COLO829 (cell line): Measurements from ENCODE around the gene POLR1H.

Experiments used
- DNase-seq: peaks from one replicate; pipeline ENCODE4 v3.0.0; 2012; ENCODE audit warnings: low spot score

The POLR1H gene

DNA sequence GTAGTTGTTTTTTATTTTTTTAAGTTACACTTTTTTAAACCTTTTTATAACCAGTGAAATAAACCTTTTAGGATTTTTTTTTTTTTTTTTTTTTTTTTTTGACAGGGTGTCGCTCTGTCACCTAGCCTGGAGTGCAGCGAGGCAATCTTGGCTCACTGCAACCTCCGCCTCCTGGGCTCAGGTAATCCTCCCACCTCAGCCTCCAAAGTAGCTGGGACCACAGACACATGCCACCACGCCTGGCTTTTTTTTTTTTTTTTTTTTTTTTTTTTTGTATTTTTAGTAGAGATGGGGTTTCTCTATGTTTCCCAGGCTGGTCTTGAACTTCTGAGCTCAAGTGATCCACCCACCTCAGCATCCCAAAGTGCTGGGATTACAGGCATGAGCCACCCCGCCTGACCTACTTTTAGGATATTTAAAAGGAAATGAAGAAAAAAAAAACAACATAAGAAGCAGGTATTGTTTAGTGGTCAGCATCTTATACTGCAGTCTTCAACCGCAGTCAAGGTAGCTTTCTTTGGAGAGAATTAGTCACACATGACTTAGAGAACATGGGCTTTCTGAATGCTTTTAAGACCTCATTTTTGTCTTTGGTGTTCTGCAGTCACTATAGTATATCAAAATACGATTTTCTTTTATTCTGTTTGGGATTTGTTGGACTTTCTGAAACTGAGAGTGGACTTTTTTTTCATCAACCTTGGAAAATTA lies 1.6 kb downstream of the POLR1H start:
- no peak for DNase-seq

DNA sequence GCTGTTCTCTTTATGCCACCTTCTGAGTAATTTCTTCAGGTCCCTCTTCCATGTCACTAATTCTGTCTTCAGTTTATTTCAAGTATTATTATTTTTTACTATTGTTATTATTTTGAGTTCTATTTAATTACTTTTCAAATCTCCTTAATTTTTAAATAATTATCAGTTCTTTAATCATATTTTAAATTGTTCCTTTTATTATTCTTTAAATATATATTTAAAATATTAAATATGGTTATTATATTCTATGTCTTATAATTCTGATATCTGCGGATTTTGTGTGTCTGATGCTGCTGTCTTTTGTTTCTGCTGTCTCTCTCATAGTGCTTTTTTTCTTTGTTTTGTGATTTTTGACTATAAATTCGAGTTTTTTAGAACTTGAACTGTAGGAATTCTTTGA lies 2.2 kb downstream of the POLR1H start:
- DNase-seq = no peak

DNA sequence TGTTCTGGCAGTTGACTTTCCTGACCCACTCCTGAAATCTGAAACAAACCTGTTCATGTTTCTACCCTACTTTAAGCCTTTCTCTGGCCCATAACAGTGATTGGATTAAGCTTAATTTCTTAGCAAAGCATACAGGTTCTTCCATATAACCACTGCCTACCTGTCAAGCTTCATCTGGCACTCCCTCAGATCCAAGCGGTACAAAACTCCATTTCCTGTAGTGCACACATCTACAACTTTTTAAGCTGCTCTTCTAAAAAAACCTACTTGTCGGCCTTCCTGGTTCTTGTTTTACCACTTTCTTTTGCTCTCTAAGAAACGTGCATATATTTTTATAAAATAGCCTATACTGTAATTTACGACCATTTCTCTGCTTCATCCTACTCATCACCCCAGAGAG lies 5.0 kb downstream of the POLR1H start:
- no peak for DNase-seq

DNA sequence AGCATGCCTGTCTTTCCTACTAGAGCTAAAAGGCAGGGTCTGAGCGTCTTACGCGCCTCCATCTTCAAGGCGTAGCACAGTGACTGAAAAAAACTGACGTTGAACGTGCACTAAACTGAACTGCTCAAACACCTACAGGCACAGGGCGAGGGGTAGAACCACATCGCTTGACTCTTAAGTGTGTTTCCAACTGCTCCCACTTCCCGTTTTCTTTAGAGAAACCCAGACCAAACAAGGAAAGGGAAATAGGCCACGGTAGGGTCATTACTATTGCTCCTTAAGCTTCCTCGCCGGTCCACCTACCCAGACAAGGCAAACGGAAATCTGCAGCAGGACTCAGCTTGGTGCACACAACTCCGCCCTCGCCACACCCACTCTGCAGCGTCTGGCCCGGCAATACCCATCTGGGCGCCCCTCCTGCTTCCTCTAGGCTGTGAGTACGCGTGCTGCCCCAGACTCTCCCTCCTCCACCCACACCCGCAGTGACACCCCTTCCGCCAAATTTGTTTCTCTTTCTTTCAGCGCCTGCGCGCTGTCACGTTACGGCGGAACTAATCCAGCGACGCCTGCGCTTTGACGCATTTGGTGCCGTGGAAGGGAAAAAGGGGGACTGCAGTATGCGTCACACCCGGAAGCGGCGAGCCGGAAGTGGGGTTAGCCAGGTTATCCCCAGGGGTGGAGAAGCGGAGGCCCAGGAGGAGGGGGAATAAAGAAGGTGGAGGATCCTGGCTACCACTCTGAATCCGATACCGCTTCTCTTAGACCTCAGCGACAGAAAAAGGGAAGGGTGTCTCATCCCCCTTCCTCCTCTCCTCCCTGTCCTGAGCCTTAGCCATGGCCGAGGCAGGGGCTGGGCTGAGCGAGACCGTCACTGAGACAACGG lies 5.8 kb downstream of the POLR1H start, which contains the start of gene PPP1R11:
Gene PPP1R11 (plus strand): TSS at position 622 of the 883 bp plus-strand sequence. CDS start 213 bp downstream, at position 835.
- DNase-seq = peak; percentile 100

DNA sequence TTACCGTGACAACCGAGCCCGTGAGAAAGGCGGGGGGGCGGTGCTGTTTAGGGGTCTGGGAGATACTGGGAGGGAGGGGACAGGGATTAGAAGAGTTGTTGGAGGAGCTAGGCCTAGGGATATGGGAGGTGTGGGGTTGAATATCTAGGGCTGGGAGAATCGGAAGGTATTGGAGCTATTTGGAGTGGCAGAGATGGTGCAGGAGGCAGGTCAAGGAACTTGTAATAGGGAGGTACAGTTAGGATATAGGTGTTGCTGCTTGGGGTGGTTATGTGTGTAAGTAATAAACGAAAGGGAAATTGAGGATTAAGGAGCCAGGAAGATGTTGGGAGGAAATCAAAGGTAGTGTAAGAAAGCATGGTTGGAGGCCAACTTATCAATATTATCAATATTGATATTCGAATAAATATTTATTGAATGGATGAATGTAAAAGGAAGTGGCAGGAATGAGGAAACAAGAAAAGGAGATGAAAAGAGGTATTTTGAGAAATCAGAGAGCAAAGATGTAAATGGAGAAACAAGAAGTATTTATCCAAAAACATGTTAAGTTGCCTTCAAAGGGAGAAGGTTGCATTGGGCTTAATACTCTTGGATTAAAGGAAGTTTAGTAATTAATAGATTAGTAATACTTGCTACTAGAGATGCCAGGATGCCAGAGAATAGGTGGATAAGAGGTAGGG lies 6.5 kb downstream of the POLR1H start:
- no peak for DNase-seq

DNA sequence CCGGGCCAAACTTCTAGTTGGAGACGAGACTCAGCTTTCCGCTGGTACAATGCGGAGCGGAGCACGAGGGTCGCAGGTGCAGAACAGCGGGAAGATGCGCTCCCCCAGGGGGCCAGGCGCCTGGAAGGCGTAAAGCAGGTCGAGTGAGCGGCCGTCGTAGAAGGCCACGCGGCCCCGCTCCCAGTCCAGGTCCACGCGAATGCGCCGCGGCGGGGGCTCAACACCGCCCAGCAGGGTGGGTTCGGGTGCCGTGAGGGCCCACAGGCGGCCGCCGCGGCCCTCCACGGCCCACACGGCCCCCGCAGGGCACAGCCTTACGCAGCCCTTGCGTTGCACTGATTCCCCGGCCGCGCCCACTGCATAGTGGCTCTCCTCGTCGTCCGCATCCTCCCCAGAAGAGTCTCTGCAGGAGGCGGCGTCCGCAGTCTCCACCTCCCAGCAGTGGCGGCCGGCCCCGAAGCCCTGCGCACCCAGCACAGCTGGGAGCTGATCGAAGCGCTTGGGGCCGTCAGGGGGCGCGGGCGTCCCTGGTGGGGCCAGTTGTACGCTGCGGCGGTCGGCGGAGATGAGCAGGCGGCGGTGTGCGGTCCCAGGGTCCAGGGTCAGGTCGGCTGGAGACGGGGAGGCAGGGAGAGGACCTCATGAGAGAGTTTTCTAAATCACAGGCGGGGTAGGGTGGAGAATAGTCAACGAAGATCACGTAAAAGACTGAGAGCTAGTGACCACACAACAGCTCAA lies 10.2 kb downstream of the POLR1H start:
- no peak for DNase-seq

DNA sequence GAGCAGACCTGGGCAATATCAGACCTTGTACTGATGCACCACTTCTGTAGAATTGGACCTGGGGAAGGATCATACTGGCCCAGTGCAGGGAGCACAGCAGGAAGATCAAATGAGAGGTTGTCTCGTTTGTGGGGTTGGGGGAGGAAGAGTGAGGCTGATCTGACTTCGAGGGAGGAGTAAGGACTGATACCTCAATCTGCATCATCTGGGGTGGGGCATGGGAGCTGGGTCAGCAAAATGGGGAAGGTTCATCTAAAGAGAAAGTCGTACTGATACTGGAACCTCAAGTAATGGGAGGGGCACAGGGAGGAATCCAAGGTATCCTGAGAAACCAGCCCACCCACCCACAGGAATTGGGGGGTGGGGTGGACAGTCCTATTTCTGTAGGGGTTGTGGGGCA lies 10.8 kb downstream of the POLR1H start:
- no peak for DNase-seq

DNA sequence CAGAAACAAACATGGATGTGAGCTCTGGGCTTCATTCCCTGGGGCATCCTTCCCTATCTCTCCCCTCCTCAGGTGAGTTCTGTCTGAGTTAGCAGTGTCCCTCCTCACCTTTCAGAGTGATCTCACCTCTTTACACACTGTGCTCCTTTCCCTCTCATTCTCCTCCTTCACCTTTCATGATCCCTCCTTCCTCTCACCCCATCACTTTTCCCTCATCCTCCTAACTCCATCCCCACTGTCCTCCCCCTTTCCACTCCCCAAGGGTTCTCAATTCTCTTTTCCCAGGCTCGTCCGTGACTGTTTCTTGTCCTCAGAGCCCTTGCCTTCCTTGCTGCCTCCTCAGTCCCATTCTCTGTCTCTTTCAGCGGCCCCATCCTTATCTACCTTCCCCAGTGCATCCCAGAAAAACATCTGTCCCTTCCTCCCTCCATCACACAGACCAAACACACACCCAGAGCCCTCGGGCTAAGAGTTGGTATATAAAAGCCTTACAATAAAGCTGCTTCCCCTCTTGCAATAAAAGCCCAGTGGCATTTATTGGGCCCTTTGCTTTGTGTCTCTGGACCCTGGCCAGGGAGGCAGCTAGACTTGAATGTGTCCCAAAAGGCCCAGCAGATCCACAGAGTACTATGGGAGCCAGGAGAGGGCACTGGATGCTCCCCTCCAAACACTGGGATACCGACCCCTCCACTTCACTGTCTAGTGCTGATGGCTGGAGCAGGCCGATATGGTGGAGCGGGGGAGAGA lies 12.6 kb downstream of the POLR1H start:
- no peak for DNase-seq

DNA sequence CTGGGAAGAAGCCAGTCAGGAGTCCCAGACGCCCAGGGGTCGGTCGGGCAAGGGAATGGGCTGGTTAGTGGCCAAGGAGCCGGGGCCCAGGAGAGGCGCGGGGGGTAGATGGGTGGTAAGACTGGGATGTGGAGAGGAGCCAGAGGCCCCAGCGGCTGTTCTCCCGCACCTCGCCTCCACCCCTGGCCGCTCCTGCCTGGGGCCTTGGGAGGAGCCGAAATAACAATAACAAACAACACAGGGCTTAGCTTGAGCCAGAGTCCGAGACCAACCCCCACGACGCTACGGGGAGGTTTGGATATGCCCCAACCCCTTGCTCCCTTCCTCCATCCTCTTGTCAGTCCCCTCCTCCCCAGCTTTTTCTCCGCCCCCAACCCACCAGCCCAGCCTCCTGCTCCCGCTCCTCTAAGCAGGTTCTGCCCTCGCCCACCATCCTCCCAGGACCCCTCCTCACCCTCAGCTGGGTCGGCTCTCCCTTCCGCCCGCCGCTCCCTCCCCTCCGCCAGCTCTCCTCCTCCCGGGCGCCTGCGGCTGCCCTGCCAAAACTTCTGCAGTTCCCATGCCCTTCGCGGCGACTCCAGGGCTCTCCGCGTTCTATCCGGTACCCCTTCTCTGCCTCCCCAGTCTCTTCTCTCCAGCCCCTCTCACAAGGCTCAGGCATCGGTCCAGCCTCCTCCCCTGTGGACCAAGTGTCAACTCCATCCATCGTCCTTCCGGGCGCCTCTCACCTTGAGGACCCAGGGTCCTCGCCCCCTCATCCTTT lies 13.4 kb downstream of the POLR1H start:
- no peak for DNase-seq

DNA sequence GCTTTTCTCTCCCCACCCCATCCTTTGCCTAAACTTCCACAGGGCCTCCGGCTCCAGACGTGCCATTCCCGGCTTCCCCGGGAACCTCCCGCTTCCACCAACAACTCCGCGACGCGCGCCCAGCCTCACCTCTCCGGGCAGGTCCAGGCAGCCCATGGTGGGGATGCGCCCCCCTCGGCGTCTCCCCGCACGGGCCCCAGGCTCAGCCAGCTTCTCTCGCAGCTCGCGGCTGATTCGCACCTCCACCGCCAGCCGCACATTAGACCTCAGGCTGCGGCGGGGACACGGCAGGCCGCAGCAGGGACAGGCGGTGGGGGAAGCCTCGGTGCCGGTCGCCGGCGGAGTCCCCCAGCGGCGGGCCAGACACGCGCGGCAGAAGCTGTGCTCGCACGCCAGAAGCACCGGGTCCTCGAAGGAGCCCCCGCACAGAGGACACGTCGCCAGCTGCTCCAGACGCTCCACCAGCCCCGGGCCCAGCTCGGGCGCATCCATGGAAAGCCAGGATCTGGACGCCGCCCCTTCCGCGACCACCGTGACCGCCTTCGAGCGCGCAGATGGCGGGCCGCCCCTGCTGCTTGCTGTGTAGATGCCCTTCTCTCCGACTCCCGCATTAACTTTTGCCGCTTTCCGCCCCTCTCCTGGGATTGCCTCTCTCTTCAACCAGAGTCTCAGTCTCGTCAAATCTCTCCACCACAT lies 14.2 kb downstream of the POLR1H start, which contains the start of gene RNF39:
Gene RNF39 (minus strand): TSS at position 676 of the 696 bp plus-strand sequence. CDS start 184 bp downstream, at position 492.
- DNase-seq = no peak

DNA sequence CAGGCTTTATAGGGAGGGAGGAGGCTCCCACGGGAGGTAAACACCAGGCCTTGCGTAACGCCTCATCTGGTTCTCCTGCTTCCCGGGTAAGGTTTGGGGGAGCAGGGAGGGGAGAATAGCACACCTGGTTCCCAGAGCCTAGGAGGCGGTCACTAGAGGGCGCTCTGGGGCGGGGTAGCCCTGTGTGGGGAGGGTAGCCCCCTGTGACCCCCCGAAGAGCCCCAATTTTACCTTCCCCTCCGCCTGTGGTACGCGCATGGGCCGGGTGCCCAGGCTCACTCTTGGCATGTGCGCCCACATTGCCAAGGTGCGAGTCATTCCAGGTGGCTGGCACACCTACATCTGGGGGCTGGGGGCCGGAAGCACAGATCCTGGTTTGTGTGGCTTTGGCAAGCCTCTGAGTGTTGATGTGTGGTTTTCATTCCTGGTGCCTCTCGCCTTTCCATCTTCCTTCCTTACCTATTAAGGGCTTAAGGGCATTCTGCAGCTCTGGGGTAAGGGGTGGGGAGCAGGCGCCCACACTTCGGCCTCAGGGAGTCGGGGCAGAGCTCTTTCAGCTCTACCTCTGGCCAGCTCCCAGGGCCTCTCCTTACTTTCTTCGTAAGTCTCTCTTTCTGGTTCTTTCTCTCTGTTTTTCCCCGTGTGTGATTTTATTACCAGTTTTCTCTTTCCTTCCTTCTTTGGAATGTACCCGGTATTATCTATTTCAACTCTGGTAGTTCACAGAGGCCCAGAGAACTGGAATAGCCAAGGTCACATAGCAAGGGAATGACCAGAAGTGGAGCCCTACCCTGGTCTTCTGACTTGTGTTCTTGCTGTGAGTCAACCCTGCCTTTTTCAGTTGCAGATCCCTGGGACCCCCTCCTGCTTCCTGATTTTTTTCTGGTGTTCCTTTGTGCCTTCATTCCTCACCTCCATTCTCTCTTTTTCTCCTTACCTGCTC lies 15.0 kb downstream of the POLR1H start:
- DNase-seq = no peak

DNA sequence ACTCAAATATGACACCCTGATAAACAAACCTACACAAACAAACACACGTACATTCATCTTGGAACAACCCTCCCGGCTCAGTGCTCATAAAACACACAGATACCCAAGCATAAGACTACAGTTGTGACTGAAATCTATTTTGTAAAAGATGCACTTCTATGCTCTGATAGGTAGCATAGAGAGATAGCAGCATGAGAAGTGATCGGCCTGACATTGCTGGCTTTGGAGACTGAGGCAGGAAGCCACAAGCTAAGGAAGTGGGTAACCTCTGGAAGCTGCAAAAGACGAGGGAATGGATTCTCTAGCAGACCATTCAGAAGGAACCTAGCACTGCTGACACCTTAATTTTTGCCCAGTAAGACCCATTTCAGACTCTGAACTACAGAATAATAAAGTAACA lies 16.2 kb downstream of the POLR1H start:
- no peak for DNase-seq

DNA sequence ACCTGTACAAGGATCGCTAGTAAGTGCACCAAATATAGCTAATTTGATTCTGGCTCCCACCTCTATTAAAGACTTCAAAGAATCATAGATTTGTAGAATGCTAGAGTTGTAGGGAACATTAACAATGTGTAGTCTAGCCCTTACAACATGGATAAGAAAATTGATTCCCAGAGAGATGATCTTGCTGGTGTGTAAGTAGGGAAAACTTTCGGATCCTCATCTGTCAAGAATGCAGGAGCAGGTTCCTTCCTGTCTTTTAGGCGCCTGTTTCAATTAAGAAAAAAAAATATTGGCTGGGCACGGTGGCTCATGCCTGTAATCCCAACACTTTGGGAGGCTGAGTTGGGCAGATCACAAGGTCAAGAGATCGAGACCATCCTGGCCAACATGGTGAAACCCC lies 26.8 kb downstream of the POLR1H start:
- DNase-seq = no peak

DNA sequence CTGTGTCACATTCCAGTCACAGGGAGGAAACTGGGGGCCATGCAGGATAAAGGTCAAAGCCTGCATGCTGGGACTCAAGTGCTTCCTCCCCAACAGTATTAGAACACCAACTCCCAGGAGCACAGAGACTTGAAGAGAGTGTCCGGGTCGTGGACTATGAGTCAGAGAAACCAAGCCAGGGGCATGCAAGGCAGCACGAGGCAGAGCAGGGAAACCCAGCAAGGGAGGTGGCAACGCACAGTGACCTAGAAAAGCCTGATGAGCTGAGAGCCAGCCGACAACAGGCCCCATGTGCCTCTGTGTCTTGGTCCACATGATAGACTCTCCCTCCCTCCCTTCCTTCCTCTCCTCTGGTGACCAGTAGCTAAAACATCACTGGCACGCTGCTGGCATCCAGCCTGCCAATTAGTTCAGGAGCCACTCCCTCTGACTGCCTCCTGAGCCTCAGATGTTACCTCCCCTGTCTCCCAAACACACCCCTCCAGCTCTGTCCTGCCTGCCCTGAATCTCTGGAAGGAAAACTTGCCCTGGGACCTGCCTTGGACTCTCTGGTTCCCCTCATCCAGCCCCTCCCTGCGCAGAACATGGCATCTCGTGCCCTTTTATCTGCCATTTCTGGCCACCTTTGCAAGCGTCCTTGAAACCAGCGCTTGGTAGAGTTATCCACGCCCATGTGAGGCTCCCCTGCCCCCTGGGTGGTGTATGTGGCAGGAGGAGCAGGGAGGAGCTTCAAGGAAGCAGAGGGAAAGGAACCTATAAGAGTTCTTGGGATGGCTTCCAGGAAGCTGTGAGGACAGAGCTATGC lies 30.7 kb downstream of the POLR1H start:
- peak; percentile 64 for DNase-seq

DNA sequence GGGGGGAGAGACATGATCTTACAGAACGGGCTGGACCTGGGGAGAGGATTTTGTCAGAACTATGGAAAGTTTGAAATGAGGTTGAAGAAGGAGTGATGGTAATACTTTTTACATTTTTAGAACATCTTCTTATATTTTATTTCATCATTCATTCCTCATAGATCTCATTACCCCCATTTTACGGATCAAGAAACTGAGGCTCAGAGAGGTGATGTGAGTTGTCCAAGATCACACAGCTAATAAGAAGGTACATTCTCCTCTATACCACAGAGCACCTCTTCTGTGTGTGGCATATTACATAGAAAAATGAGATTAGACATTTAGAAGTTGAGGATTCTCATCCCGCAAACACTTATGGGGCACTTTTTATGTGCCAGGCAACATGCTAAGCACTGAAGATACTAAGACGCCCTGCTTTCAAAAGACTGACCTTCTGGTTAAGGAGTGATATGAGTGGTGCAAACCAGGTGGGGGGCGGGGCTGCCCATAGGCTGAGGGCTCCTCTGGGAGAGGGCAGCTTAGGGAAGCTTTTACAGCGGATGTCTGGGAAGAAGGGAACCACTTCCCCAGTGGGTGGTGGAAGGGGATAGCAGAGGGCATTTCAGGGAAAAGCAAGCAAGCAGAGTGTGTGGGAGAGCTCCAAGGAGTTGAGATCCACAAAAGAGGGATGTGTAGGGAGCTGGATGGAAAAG lies 31.9 kb downstream of the POLR1H start:
- DNase-seq = no peak

DNA sequence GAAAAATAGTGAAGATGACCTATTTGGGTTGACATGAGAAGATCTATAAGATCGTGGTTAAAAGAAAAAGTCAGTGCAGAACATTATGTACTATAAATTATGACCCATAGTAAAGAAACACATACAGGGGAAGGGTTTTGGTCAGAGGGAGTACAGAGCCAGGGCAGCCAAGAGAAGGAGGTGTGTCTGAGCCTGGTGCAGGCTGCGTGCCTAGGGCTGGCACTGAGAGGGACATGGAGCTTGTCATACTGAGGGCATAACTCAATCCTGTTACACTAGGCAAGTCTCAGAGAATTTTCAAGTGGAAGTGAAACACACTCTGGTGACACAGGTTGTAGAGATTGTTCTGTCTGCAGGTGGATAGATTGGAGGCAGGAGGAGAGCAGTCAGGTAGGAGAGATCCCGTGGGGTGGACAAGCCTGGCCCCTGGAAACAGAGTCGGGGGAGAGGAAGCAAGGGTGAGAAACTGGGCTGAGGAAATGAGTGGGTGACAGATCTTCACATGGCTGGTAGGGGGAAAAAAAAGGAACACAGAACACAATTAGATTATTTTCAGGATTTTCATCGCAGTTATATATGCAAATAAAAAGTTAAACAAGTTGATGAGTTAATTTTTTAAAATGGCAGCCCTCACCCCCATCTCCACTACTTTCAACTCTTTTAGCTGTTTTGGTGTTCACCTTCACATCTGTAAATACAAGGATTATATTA lies 33.0 kb downstream of the POLR1H start:
- DNase-seq = no peak

DNA sequence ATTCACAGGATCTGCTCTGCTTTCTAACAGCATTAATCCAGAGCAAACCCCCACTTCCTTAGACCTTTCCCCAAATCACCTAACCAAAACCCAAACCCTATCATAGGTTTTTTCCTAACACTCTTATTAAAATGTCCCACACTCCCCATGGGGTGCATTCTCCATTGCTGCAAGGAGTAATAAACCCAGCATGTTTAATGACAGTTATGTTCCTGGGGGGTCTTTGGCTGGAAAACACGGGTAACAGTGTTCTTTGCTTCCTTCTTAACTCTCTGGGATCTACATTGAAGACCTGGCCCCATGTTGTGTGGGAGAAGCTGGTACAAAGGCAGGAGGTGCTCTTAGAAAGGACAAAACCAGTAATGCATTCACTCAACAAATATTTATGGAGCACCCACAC lies 35.8 kb downstream of the POLR1H start:
- no peak for DNase-seq
